Small intestine (tissue), 7 donors: ENCODE data around the gene BICC1. TPM values are rescaled to one million over a fixed set of nuclear protein-coding genes. Genes with fewer than 3 reads are reported as not detected.
"Not testable (repeated sequence)": the region's sequence is repeated elsewhere in the genome, so short reads cannot be mapped to it uniquely, and the experiment has no call there.

Source experiments
- DNase-seq, 2 donors: peaks; one replicate each; pipeline versions ENCODE4 v3.0.0 to v3.0.0-alpha.2; 2013
- FAIRE-seq: peaks from 2 replicates; lab custom pipeline; 2012; peaks lifted over from hg19 to GRCh38; lab: Jason Lieb, UNC
- H3K27ac ChIP-seq, 3 donors: one replicate each; pipeline ENCODE4 v1.5.1; 2013; ENCODE audit warnings: low read length in 2 of 3, mild to moderate bottlenecking in 2 of 3, control low read depth in 1 of 3, inconsistent platforms in 1 of 3, low read depth in 1 of 3, moderate library complexity in 1 of 3
- H3K27me3 ChIP-seq, 3 donors: one replicate each; pipeline ENCODE4 v1.6.1; 2013; ENCODE audit warnings: low read length in 3 of 3, inconsistent platforms in 1 of 3; ENCODE audit not compliant: control insufficient read depth in 3 of 3, insufficient read depth in 3 of 3
- H3K36me3 ChIP-seq, 3 donors: one replicate each; pipeline ENCODE4 v1.6.1; 2013; ENCODE audit warnings: low read length in 3 of 3, inconsistent platforms in 1 of 3, low read depth in 1 of 3, mild to moderate bottlenecking in 1 of 3, moderate library complexity in 1 of 3; ENCODE audit not compliant: control insufficient read depth in 3 of 3, insufficient read depth in 2 of 3
- H3K4me1 ChIP-seq, 3 donors: one replicate each; pipeline ENCODE4 v1.6.1; 2013; ENCODE audit warnings: low read length in 2 of 3, inconsistent platforms in 1 of 3, low read depth in 1 of 3, mild to moderate bottlenecking in 1 of 3, moderate library complexity in 1 of 3; ENCODE audit not compliant: control insufficient read depth in 3 of 3, insufficient read depth in 2 of 3
- H3K4me3 ChIP-seq, 3 donors: one replicate each; pipeline ENCODE4 v1.5.1; 2013; ENCODE audit warnings: low read length in 3 of 3, control low read depth in 1 of 3, inconsistent platforms in 1 of 3, low read depth in 1 of 3, mild to moderate bottlenecking in 1 of 3, moderate library complexity in 1 of 3
- H3K9me3 ChIP-seq, 2 donors: one replicate each; pipeline ENCODE4 v1.6.1; 2013; ENCODE audit warnings: low read depth in 1 of 2, low read length in 1 of 2; ENCODE audit not compliant: control insufficient read depth in 2 of 2, insufficient read depth in 1 of 2
- WGBS, 3 donors: extraction: QIAGEN DNeasy Blood & Tissue Kit; methylation state at CpG; one replicate each; pipeline ENCODE4 v1.1.7; 2013; 5-methylcytosine and 5-hydroxymethylcytosine counted together
- polyA plus RNA-seq, 4 donors: library from polyadenylated mRNA; stranded (reverse) in 3 of 4; unstranded in 1 of 4; fragments of 200-250 nt in 3 of 4; fragments of 120-200 nt in 1 of 4; gene quantifications; one replicate each; pipeline versions ENCODE4 v1.2.1 to v1.2.3, GENCODE V29; 2013
- donor health status: healthy with polysubstance abuse.
- donor health status: control.
- donor health status: control.
- donor health status: Bipolar disorder and iron deficiency.
- donor health status: healthy.

The BICC1 gene
- polyA plus RNA-seq, 4 donors, result 0.81 to 4.7 (median 1.3) TPM; not detected in 1

GRCh38 chr10:58588673-58589265 is 76.1 kb downstream of the BICC1 start:
- 83 to 87% (median 86%) methylated on average over 14 of the region's 14 CpGs for WGBS, 3 donors
- Histone ChIP-seq H3K36me3 (peaks cover 0 to 3% (median 0%) of the 10 kb centered on the region in 3 donors), H3K4me3 (no peak overlapping the region), H3K9me3 (no peaks in the 10 kb centered on the region), H3K27me3 (no peaks in the 10 kb centered on the region), H3K4me1 (no peaks in the 10 kb centered on the region), H3K27ac (no peak overlapping the region)
- peak in 1 of 2 donors; percentile 2 for DNase-seq
- FAIRE-seq, result no peak

GRCh38 chr10:58590152-58590840 is 77.6 kb downstream of the BICC1 start:
- Histone ChIP-seq H3K27me3 (no peaks in the 10 kb centered on the region), H3K36me3 (peaks cover 0 to 3% (median 0%) of the 10 kb centered on the region in 3 donors), H3K4me1 (no peaks in the 10 kb centered on the region), H3K9me3 (no peaks in the 10 kb centered on the region), H3K4me3 (no peak overlapping the region), H3K27ac (no peak overlapping the region)
- WGBS, 3 donors, result 54 to 81% (median 75%) methylated on average over 2 of the region's 2 CpGs
- DNase-seq (peak; percentile 2 to 19), FAIRE-seq (no peak)

GRCh38 chr10:58590924-58591323 is 78.3 kb downstream of the BICC1 start:
- Histone ChIP-seq H3K27me3 (no peaks in the 10 kb centered on the region), H3K4me1 (no peaks in the 10 kb centered on the region), H3K4me3 (no peak overlapping the region), H3K9me3 (no peaks in the 10 kb centered on the region), H3K27ac (no peak overlapping the region), H3K36me3 (peaks cover 0 to 3% (median 0%) of the 10 kb centered on the region in 3 donors)
- no peak for FAIRE-seq
- no peak for DNase-seq
- WGBS, 3 donors, result 57 to 62% (median 61%) methylated on average over 3 of the region's 3 CpGs

- no peak overlapping the region for H3K27ac ChIP-seq
- H3K27me3 ChIP-seq, result no peaks in the 10 kb centered on the region
- FAIRE-seq (no peak), DNase-seq (no peak)
- H3K4me3 ChIP-seq, result no peak overlapping the region
- peaks cover 0 to 3% (median 0%) of the 10 kb centered on the region in 3 donors for H3K36me3 ChIP-seq
- H3K9me3 ChIP-seq, result peaks cover 0 to 10% of the 10 kb centered on the region in 2 donors
- WGBS, 3 donors, result 52 to 70% (median 62%) methylated on average over 3 of the region's 3 CpGs
- no peaks in the 10 kb centered on the region for H3K4me1 ChIP-seq
These were observed 80.3 kb downstream of the BICC1 start for GRCh38 chr10:58593008-58593407.

- peaks cover 0 to 13% of the 10 kb centered on the region in 2 donors for H3K9me3 ChIP-seq
- not testable (repeated sequence) for H3K4me3 ChIP-seq, FAIRE-seq, H3K4me1 ChIP-seq, H3K27ac ChIP-seq, H3K27me3 ChIP-seq, DNase-seq, H3K36me3 ChIP-seq
These were observed 84.5 kb downstream of the BICC1 start for GRCh38 chr10:58597211-58597610.

GRCh38 chr10:58599927-58600553 is 87.4 kb downstream of the BICC1 start:
- H3K4me1 ChIP-seq, result no peaks in the 10 kb centered on the region
- FAIRE-seq (no peak), DNase-seq (no peak)
- no peaks in the 10 kb centered on the region for H3K36me3 ChIP-seq
- peaks cover 0 to 13% of the 10 kb centered on the region in 2 donors for H3K9me3 ChIP-seq
- no peak overlapping the region for H3K27ac ChIP-seq
- WGBS, 3 donors, result 81 to 88% (median 84%) methylated on average over 7 of the region's 7 CpGs
- no peaks in the 10 kb centered on the region for H3K27me3 ChIP-seq
- H3K4me3 ChIP-seq, result no peak overlapping the region

- FAIRE-seq (no peak), DNase-seq (no peak)
- H3K4me1 ChIP-seq, result no peaks in the 10 kb centered on the region
- no peak overlapping the region for H3K4me3 ChIP-seq
- no peaks in the 10 kb centered on the region for H3K27me3 ChIP-seq
- 51 to 57% (median 51%) methylated on average over 4 of the region's 4 CpGs for WGBS, 3 donors
- H3K9me3 ChIP-seq, result no peaks in the 10 kb centered on the region
- no peak overlapping the region for H3K27ac ChIP-seq
- H3K36me3 ChIP-seq, result no peaks in the 10 kb centered on the region
These were observed 95.7 kb downstream of the BICC1 start for GRCh38 chr10:58608351-58608750.

GRCh38 chr10:58608826-58609531 is 96.3 kb downstream of the BICC1 start:
- H3K9me3 ChIP-seq, result no peaks in the 10 kb centered on the region
- no peak overlapping the region for H3K4me3 ChIP-seq
- no peak for DNase-seq
- H3K36me3 ChIP-seq, result no peaks in the 10 kb centered on the region
- FAIRE-seq, result no peak
- no peak overlapping the region for H3K27ac ChIP-seq
- no peaks in the 10 kb centered on the region for H3K27me3 ChIP-seq
- WGBS, 3 donors, result 85 to 88% (median 88%) methylated on average over 1 of the region's 1 CpG
- no peaks in the 10 kb centered on the region for H3K4me1 ChIP-seq
